Peyer's patch (tissue), 4 donors: ENCODE results near the gene TAF5. TPM values are rescaled to one million over a fixed set of nuclear protein-coding genes. Genes with fewer than 3 reads are reported as not detected.
A peak's percentile ranks its signal among the peaks of the same experiment; 100 is the strongest.

Experiments used
- DNase-seq, 3 donors: peaks; one replicate each; pipeline ENCODE4 v3.0.0-alpha.2; 2017 to 2019
- H3K27ac ChIP-seq, 4 donors: fragments of 200-600 bp; sonication (generic); one replicate each; pipeline ENCODE4 v1.5.1; 2016 to 2019
- H3K27me3 ChIP-seq, 2 donors: fragments of 200-600 bp; sonication (generic); one replicate each; pipeline ENCODE4 v1.5.1; 2019
- H3K36me3 ChIP-seq, 3 donors: fragments of 200-600 bp; sonication (generic); one replicate each; pipeline ENCODE4 v1.5.1; 2016 to 2019
- H3K4me1 ChIP-seq, 4 donors: fragments of 200-600 bp; sonication (generic); one replicate each; pipeline ENCODE4 v1.5.1; 2016 to 2019
- H3K4me3 ChIP-seq, 4 donors: fragments of 200-600 bp; sonication (generic); 1 replicate in 3 of 4; 2 replicates in 1 of 4; pipeline ENCODE4 v1.5.1; 2016 to 2019; ENCODE audit warnings: mild to moderate bottlenecking in 1 of 4
- H3K9me3 ChIP-seq, 4 donors: fragments of 200-600 bp; sonication (generic); one replicate each; pipeline ENCODE4 v1.5.1; 2016 to 2019; ENCODE audit warnings: mild to moderate bottlenecking in 1 of 4
- POLR2A ChIP-seq, 2 donors: fragments of 450-650 bp; IDR thresholded peaks; one replicate each; pipeline ENCODE4 v1.5.1; 2017; ENCODE audit warnings: antibody characterized with exemption in 2 of 2, mild to moderate bottlenecking in 2 of 2, moderate library complexity in 2 of 2
- total RNA-seq, 4 donors: library from RNA; depleted of rRNA; stranded (reverse); fragments of >200 nt; gene quantifications; one replicate each; pipeline ENCODE4 v1.1.0, GENCODE V29; 2016
- TF ChIP-seq, protein P1 (sequence below), 6 experiments: fragments of 450-650 bp in 4 of 6; fragments of 200-600 bp in 2 of 6; sonication (generic) in 1 of 6; IDR thresholded peaks; one replicate each; pipeline ENCODE4 v1.5.1; 2017 to 2019; ENCODE audit warnings: antibody characterized with exemption in 6 of 6, mild to moderate bottlenecking in 3 of 6, moderate library complexity in 1 of 6

Gene TAF5
- total RNA-seq, result 1 to 10 TPM; 3.6 to 7.0 (median 5.3) TPM

GRCh38 chr10:103367782-103368518 lies at the start of gene TAF5:
TAF5 (plus strand) TSS chr10:103367976; CDS start chr10:103367990, 14 bp downstream.
- TF ChIP-seq, protein P1, sequence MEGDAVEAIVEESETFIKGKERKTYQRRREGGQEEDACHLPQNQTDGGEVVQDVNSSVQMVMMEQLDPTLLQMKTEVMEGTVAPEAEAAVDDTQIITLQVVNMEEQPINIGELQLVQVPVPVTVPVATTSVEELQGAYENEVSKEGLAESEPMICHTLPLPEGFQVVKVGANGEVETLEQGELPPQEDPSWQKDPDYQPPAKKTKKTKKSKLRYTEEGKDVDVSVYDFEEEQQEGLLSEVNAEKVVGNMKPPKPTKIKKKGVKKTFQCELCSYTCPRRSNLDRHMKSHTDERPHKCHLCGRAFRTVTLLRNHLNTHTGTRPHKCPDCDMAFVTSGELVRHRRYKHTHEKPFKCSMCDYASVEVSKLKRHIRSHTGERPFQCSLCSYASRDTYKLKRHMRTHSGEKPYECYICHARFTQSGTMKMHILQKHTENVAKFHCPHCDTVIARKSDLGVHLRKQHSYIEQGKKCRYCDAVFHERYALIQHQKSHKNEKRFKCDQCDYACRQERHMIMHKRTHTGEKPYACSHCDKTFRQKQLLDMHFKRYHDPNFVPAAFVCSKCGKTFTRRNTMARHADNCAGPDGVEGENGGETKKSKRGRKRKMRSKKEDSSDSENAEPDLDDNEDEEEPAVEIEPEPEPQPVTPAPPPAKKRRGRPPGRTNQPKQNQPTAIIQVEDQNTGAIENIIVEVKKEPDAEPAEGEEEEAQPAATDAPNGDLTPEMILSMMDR (IDR thresholded peaks at IDR 0.05), result peak in 1 of 6 experiments; percentile 25
- TF ChIP-seq POLR2A (IDR thresholded peaks at IDR 0.05), result peak; percentile 75 to 85
- H3K27ac ChIP-seq, result peak within 1 kb of the TSS; percentile 61 to 96 (median 86)
- no peaks in the 10 kb centered on the region for H3K36me3 ChIP-seq
- H3K4me3 ChIP-seq, result peak within 1 kb of the TSS; percentile 75 to 98 (median 78)
- peak; percentile 88 to 96 (median 90) for DNase-seq
- no peaks in the 10 kb centered on the region for H3K9me3 ChIP-seq
- H3K27me3 ChIP-seq, result no peaks in the 10 kb centered on the region
- peaks cover 0 to 24% (median 7%) of the 10 kb centered on the region in 4 donors for H3K4me1 ChIP-seq

DNA sequence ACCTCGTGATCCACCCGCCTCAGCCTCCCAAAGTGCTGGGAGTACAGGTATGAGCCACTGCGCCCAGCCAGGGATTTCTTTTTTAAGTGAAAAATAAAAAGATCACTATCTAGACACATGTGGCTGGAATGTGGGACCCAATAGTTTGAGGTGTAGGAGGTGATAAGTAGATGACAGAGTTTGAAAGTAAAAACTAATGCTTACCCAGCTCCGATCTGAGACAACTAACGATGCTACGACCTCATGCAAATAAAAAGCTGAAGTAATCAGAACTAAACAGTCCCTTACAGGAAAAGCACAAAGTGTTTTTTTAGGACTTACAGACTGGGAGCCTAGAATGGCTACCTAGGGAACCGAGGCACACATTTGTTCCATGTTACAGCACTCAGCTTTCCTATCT lies 39.9 kb upstream of the TAF5 start:
- TF ChIP-seq, protein P1 (IDR thresholded peaks at IDR 0.05), result no peak
- no peak for TF ChIP-seq POLR2A (IDR thresholded peaks at IDR 0.05)
- H3K9me3 ChIP-seq, result no peaks in the 10 kb centered on the region
- H3K36me3 ChIP-seq, result peaks cover 0 to 81% (median 0%) of the 10 kb centered on the region in 3 donors
- H3K27me3 ChIP-seq, result no peaks in the 10 kb centered on the region
- H3K27ac ChIP-seq, result no peak overlapping the region
- H3K4me3 ChIP-seq, result no peak overlapping the region
- DNase-seq, result no peak
- H3K4me1 ChIP-seq, result no peaks in the 10 kb centered on the region

DNA sequence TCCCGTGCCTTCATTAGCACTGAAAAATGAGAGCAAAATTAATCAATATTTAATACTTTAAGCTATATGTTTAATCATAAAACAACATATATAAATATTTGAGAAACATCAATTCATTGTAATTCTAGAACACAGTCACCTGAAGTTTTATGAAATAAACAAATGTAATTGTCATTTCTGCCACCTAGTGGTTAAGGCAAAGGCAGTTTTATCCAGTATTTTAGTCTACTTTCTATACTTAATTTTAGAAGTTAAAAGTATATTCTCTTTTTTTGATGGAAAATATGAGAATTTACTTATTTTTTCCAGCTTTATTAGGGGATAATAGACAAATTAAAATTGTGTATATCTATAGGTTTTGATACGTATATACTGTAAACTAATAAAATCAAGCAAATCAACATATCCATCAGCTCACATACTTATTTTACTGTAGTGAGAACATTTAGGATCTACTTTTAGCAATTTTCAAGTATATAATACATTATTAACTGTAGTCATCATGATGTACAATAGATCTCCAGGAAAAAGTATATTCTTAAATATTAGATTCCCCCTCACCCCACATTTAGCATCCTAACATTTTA lies 33.7 kb upstream of the TAF5 start:
- H3K27ac ChIP-seq, result no peak overlapping the region
- H3K9me3 ChIP-seq, result no peaks in the 10 kb centered on the region
- no peaks in the 10 kb centered on the region for H3K27me3 ChIP-seq
- TF ChIP-seq, protein P1 (IDR thresholded peaks at IDR 0.05), result peak; percentile 42 to 51 (median 48)
- TF ChIP-seq POLR2A (IDR thresholded peaks at IDR 0.05), result no peak
- no peak for DNase-seq
- peaks cover 0 to 57% (median 0%) of the 10 kb centered on the region in 3 donors for H3K36me3 ChIP-seq
- H3K4me1 ChIP-seq, result no peaks in the 10 kb centered on the region
- H3K4me3 ChIP-seq, result no peak overlapping the region

GRCh38 chr10:103334567-103334966 lies 33.2 kb upstream of the TAF5 start:
- Histone ChIP-seq H3K4me1 (no peaks in the 10 kb centered on the region), H3K4me3 (no peak overlapping the region), H3K27me3 (no peaks in the 10 kb centered on the region), H3K36me3 (peaks cover 0 to 52% (median 0%) of the 10 kb centered on the region in 3 donors), H3K9me3 (no peaks in the 10 kb centered on the region), H3K27ac (no peak overlapping the region)
- TF ChIP-seq, protein P1 (IDR thresholded peaks at IDR 0.05), result no peak
- TF ChIP-seq POLR2A (IDR thresholded peaks at IDR 0.05), result no peak
- DNase-seq, result no peak

DNA sequence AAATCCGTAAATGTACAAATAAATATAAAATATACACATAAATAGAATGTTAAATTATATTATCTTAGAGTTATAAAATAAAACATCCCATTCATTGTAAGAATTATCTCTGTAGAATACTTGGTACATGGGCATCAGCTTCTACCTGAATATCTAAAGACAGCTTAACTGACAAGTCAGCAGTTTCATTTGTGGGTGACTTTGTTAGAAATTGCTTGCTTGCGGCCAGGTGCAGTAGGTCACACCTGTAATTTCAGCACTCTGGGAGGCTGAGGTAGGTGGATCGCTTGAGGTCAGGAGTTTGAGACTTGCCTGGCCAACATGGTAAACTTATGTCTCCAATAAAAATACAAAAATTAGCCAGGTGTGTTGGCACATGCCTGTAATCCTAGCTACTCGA lies 31.4 kb upstream of the TAF5 start:
- no peak for TF ChIP-seq POLR2A (IDR thresholded peaks at IDR 0.05)
- no peak overlapping the region for H3K27ac ChIP-seq
- no peak for DNase-seq
- H3K4me3 ChIP-seq, result no peak overlapping the region
- no peaks in the 10 kb centered on the region for H3K27me3 ChIP-seq
- no peaks in the 10 kb centered on the region for H3K4me1 ChIP-seq
- H3K36me3 ChIP-seq, result peaks cover 0 to 37% (median 0%) of the 10 kb centered on the region in 3 donors
- H3K9me3 ChIP-seq, result no peaks in the 10 kb centered on the region

DNA sequence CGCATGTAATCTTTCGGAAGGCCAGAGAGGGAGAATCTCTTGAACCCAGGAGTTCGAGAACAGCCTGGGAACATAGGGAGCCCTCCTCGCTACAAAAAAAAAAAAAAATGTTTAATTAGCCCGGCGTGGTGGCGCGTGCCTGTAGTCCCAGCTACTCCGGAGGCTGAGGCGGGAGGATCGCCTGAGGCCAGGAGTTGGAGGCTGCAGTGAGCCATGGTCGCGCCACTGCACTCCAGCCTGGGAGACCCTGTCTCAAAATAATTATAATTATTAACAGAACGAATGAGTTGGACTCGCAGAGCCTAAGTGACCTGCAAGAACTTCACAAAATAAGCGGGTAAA lies 17.6 kb upstream of the TAF5 start:
- peaks cover 0 to 33% (median 0%) of the 10 kb centered on the region in 3 donors for H3K36me3 ChIP-seq
- TF ChIP-seq POLR2A (IDR thresholded peaks at IDR 0.05), result no peak
- TF ChIP-seq, protein P1 (IDR thresholded peaks at IDR 0.05), result no peak
- DNase-seq, result no peak
- H3K27ac ChIP-seq, result peak overlapping the region; percentile 68 to 82 (median 80)
- no peaks in the 10 kb centered on the region for H3K9me3 ChIP-seq
- H3K27me3 ChIP-seq, result no peaks in the 10 kb centered on the region
- H3K4me1 ChIP-seq, result peaks cover 0 to 7% (median 3%) of the 10 kb centered on the region in 4 donors
- peak overlapping the region; percentile 74 to 84 (median 79) for H3K4me3 ChIP-seq
